Motor neuron (in vitro differentiated cells): ENCODE results near the gene MAPK8. TPM values are rescaled to one million over a fixed set of nuclear protein-coding genes. Genes with fewer than 3 reads are reported as not detected.
"Not testable (repeated sequence)": the region's sequence is repeated elsewhere in the genome, so short reads cannot be mapped to it uniquely, and the experiment has no call there.

Experiments used
- ATAC-seq, 8 experiments: fragments of 200-7000 bp; cut with Tn5 transposase; replicated peaks in 6 of 8; 2 replicates each; pipeline ENCODE4 v1.8.0; 2021; ENCODE audit warnings: mild to moderate bottlenecking in 8 of 8, moderate library complexity in 8 of 8
- H3K27ac ChIP-seq, 2 donors: fragments of 250-450 bp; sonication (Bioruptor Pico); 2 replicates each; pipeline ENCODE4 v1.9.0; 2021; ENCODE audit warnings: antibody characterized with exemption in 2 of 2, mild to moderate bottlenecking in 2 of 2, moderate library complexity in 1 of 2
- H3K4me1 ChIP-seq, 2 donors: fragments of 250-450 bp; sonication (Bioruptor Pico); replicated peaks in 1 of 2; 2 replicates each; pipeline ENCODE4 v1.6.1; 2021; ENCODE audit warnings: antibody characterized with exemption in 2 of 2, mild to moderate bottlenecking in 2 of 2, moderate library complexity in 1 of 2
- H3K4me3 ChIP-seq, 5 donors: fragments of 250-450 bp; sonication (Bioruptor Pico); 2 replicates each; pipeline ENCODE4 v1.9.0; 2021; ENCODE audit warnings: antibody characterized with exemption in 5 of 5, mild to moderate bottlenecking in 5 of 5, moderate library complexity in 4 of 5
- WGBS, 10 experiments: fragments of 450-650 bp; shearing (Covaris generic); methylation state at CpG; one replicate each; pipeline ENCODE4 v1.0.0; 2022; 5-methylcytosine and 5-hydroxymethylcytosine counted together
- in situ Hi-C, 9 experiments: fragments of 400-800 bp; cut with MboI; loops; one replicate each; pipeline ENCODE4 v1.15.0; 2021; ENCODE audit warnings: low sequenced_read_pairs in 9 of 9, low pct_unique_long_range_greater_than_20kb in 2 of 9; ENCODE audit not compliant: unreplicated experiment in 9 of 9
- total RNA-seq, 8 experiments: library from RNA; unstranded; fragments of 300-600 nt; gene quantifications; 2 replicates each; pipeline versions ENCODE4 v1.2.3 to v1.2.4, GENCODE V29; 2022

MAPK8 gene
- 100 to 1,000 TPM in 2 of 8 experiments, 10 to 100 TPM in 6; 21.2 to 122 (median 68.1) TPM for total RNA-seq

- Histone ChIP-seq H3K4me1 (peaks cover 4 to 17% of the 10 kb centered on the region in 2 donors), H3K4me3 (peak within 1 kb of the TSS; percentile 84 to 96 (median 92)), H3K27ac (peak within 1 kb of the TSS; percentile 96 to 98)
- in situ Hi-C loops, result no loop called here
- WGBS, 10 experiments, result no CpG with 5 or more reads among the region's 86 CpGs
- peak; percentile 86 to 93 (median 90) for ATAC-seq
Observed at GRCh38 chr10:48306265-48306869, at the start of gene MAPK8. Gene MAPK8, plus strand, starts transcription at chr10:48306677. Its CDS starts 94,984 bp downstream, at chr10:48401661.

- in situ Hi-C loops, result no loop called here
- no peak overlapping the region for H3K4me3 ChIP-seq
- 47 to 100% (median 86%) methylated on average over 1 to 3 of the region's 3 CpGs; no CpG with 5 or more reads in 1 of the 10 experiments for WGBS, 10 experiments
- no peak for ATAC-seq
- H3K4me1 ChIP-seq, result peaks cover 5 to 8% of the 10 kb centered on the region in 2 donors
- no peak overlapping the region for H3K27ac ChIP-seq
Observed at GRCh38 chr10:48257407-48257961, 49.0 kb upstream of the MAPK8 start.

DNA sequence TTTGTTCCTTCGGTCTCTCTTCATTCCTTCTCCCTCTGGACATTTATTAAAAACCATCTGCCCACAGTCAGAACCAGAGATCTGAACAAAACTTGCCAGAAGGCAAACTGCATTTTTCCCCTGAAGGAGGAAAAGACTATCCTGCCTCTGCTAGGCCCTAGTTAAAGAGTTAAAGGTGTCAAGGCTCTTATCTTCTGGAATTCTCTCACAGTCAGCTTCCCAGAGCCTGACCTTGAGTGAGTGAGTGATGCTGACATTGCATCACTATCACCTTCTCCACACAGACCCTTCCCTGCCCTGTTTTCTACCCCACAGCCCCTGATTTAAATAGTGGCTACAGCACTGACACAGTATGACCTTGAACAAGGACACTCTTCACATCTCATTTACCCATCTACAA, 48.4 kb upstream of the MAPK8 start:
- ATAC-seq, result peak in 3 of 8 experiments; percentile 38 to 61 (median 52)
- H3K4me3 ChIP-seq, result no peak overlapping the region
- H3K4me1 ChIP-seq, result peaks cover 5 to 8% of the 10 kb centered on the region in 2 donors
- H3K27ac ChIP-seq, result no peak overlapping the region
- in situ Hi-C loops, result no loop called here
- 20 to 83% (median 80%) methylated on average over 1 of the region's 1 CpG; no CpG with 5 or more reads in 3 of the 10 experiments for WGBS, 10 experiments

DNA sequence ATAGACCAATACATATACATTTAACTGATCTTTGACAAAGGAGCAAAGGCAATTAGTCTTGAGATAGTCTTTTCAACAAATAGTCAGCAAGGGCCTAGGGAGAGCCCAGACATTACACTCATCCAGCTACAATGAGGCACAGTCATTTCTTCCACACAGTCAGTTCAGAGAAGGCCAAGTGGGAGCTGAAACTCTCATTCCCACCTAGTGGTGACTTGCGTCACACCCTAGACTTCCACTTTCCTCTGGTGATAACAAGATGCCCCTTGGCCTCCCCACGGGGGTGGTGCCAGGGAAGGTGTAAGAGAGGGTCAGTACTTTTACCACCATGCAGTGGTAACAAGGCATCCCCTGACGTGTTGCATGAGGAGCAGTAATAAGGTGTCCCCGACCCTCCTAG, 39.9 kb upstream of the MAPK8 start:
- H3K4me3 ChIP-seq, result no peak overlapping the region
- in situ Hi-C loops, result no loop called here
- no peak for ATAC-seq
- WGBS, 10 experiments, result 67 to 100% (median 87%) methylated on average over 2 to 3 of the region's 4 CpGs; no CpG with 5 or more reads in 6 of the 10 experiments
- no peak overlapping the region for H3K27ac ChIP-seq
- H3K4me1 ChIP-seq, result peaks cover 6 to 7% of the 10 kb centered on the region in 2 donors

DNA sequence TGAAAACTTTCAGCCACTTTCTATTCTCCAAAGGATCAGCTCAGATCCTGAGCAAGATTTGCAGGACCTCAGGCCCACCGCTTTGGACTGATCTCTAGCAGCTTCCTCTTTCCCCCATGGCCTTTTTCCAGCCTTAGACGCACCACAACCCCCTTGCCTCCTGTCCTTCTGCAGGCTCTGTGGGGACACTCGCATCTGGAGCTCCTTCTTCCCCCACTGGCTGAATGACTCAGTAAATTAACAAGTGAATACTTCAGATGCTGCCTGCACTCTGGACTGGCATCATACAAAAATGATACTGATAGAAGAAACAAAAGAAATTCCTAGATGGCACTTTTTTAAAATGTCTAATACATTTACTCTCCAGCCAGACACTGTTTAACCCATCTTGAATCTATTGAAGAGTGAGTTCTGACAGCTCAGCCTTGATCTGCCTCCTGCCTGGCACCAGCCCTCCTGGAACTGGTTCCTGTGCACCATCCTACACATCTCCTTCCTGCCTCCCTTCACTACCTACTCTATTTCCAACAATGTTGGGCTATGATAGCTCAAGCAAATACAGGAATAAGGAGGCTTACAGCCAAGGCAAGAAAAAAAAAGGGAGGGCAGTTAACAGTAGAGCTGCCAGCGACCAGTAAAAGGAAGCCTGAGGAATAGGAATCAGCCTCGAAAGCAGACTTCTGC, 35.3 kb upstream of the MAPK8 start:
- Histone ChIP-seq H3K4me3 (no peak overlapping the region), H3K27ac (no peak overlapping the region), H3K4me1 (peaks cover 9 to 11% of the 10 kb centered on the region in 2 donors)
- 40 to 80% (median 67%) methylated on average over 1 to 5 of the region's 5 CpGs; no CpG with 5 or more reads in 1 of the 10 experiments for WGBS, 10 experiments
- ATAC-seq, result peak in 6 of 8 experiments; percentile 14 to 64 (median 40)
- in situ Hi-C loops, result no loop called here

DNA sequence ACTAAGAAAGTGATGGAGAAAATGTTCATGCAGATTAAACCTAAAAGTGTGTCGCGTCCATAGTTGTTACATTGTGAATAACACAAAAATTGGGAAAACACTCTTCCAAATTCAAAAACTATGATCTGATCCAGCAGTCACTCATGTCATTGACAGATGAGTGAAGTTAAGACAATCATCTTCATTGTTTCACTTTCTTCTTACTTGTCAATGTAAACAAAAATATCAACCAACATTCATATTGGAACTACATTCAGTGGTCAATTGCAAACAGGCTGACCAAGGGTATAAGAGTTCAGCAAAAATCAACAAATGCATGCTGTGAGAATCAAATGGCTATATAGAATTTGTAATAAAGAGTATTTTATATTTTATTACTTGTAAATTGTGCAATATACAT, 33.8 kb upstream of the MAPK8 start:
- ATAC-seq, result no peak
- Histone ChIP-seq H3K4me3 (no peak overlapping the region), H3K4me1 (peaks cover 9 to 11% of the 10 kb centered on the region in 2 donors), H3K27ac (no peak overlapping the region)
- in situ Hi-C loops, result no loop called here
- WGBS, 10 experiments, result 71 to 100% (median 90%) methylated on average over 2 of the region's 2 CpGs; no CpG with 5 or more reads in 4 of the 10 experiments

DNA sequence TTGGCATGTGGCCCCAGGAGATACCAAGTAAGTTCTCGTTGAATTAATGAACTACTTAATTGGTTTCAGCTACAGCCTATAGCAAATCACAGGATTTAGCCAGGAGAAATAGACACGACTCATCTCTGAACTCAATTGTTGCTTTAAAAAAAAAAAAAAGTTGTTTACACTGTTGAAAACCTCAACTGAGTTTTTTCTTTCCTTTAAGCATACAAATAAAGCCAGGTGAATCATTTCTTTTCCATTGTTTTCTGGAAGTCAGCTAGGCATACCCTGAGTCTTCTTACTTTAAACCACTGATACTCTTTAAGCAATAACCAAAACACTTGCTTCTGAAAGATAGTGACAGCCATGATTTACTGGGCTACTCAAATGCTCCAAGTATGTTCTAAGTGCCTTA, 32.7 kb upstream of the MAPK8 start:
- no peak overlapping the region for H3K27ac ChIP-seq
- ATAC-seq, result no peak
- 14 to 100% (median 82%) methylated on average over 1 to 2 of the region's 2 CpGs; no CpG with 5 or more reads in 1 of the 10 experiments for WGBS, 10 experiments
- no peak overlapping the region for H3K4me3 ChIP-seq
- in situ Hi-C loops, result no loop called here
- peaks cover 9 to 11% of the 10 kb centered on the region in 2 donors for H3K4me1 ChIP-seq

DNA sequence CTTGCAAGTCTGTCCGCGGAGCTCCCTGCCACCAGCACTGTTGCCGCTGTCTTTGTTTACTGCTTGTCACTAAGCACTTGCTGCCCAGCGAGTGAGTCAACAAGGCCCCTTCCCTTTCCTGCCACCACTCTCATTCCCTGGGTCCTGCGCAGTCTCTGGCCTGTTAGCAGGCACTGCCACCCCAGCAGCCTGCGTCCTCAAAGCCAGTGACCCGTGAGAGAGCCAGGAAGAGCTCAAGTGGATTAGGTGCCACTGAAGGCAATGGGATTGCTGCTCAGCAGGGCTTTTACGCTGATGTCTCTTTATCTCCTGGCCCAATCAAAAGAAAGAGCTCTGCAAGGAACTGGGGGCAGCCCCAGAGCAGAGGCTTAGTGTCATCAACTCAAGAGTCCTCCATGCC, 31.8 kb upstream of the MAPK8 start, which contains the start of gene FRMPD2:
FRMPD2 (minus strand) TSS at position 61 of the 400 bp plus-strand sequence. CDS start 129 bp downstream, outside the sequence.
- no peak within 1 kb of the TSS for H3K4me3 ChIP-seq

GRCh38 chr10:48277093-48277492, 29.4 kb upstream of the MAPK8 start:
- Histone ChIP-seq H3K4me3 (no peak overlapping the region), H3K4me1 (no peaks in the 10 kb centered on the region), H3K27ac (no peak overlapping the region)
- ATAC-seq, result no peak
- 33 to 100% (median 88%) methylated on average over 1 of the region's 1 CpG; no CpG with 5 or more reads in 2 of the 10 experiments for whole genome bisulfite sequencing, 10 experiments
- in situ Hi-C loops, result loop anchor here in 1 of 9 experiments (25.0 kb wide), 1 partner anchor 1715 kb away; the partner anchor contains the start of gene GPRIN2

More for the DNA sequence above, 31.8 kb upstream of the MAPK8 start, which contains the start of gene FRMPD2:
- in situ Hi-C loops, result loop anchor here in 1 of 9 experiments (25.0 kb wide), 1 partner anchor 1712 kb away; the partner anchor contains the start of gene GPRIN2
- Histone ChIP-seq H3K27ac (no peak within 1 kb of the TSS), H3K4me1 (peaks cover 9 to 11% of the 10 kb centered on the region in 2 donors)
- peak in 3 of 8 experiments; percentile 16 to 75 (median 33) for ATAC-seq
- WGBS, 10 experiments, result 60 to 83% (median 79%) methylated on average over 1 to 6 of the region's 8 CpGs; no CpG with 5 or more reads in 6 of the 10 experiments

DNA sequence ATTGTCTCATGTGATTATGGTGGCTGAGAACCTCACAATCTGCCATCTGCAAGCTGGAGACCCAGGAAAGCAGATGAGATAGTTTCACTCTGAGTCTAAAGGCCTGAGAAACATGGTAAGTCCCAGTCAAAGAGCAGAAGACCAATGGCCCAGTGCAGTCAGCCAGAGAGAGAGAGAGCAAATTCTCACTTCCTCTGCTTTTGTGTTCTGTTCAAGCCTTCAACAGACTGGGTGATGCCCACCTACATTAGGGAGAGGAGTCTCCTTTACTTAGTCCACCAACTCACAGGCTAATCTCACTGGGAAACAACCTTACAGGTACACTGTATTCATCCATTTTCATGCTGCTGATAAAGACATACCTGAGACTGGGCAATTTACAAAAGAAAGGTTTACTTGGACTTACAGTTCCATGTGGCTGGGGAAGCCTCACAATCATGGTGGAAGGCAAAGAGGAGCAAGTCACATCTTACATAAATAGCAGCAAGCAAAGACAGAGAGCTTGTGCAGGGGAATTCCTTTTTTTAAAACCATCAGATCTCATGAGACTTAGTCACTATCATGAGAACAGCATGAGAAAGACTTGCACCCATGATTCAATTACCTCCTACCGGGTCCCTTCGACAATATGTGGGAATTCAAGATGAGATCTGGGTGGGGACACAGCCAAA, 27.3 kb upstream of the MAPK8 start:
- ATAC-seq, result no peak
- WGBS, 10 experiments, result 33 to 83% (median 40%) methylated on average over 1 to 2 of the region's 2 CpGs; no CpG with 5 or more reads in 7 of the 10 experiments
- in situ Hi-C loops, result loop anchor here in 1 of 9 experiments (25.0 kb wide), 1 partner anchor 1717 kb away; the partner anchor contains the start of gene GPRIN2

GRCh38 chr10:48281697-48282096, 24.8 kb upstream of the MAPK8 start:
- H3K4me1 ChIP-seq, H3K27ac ChIP-seq, H3K4me3 ChIP-seq, ATAC-seq: not testable (repeated sequence)
- 16 to 100% (median 56%) methylated on average over 1 to 4 of the region's 4 CpGs; no CpG with 5 or more reads in 1 of the 10 experiments for WGBS, 10 experiments
- in situ Hi-C loops, result loop anchor here in 1 of 9 experiments (25.0 kb wide), 1 partner anchor 1719 kb away; the partner anchor contains the start of gene GPRIN2

More for the DNA sequence above, 27.3 kb upstream of the MAPK8 start:
- H3K27ac ChIP-seq, result no peak overlapping the region
- H3K4me3 ChIP-seq, result no peak overlapping the region
- H3K4me1 ChIP-seq, result no peaks in the 10 kb centered on the region

DNA sequence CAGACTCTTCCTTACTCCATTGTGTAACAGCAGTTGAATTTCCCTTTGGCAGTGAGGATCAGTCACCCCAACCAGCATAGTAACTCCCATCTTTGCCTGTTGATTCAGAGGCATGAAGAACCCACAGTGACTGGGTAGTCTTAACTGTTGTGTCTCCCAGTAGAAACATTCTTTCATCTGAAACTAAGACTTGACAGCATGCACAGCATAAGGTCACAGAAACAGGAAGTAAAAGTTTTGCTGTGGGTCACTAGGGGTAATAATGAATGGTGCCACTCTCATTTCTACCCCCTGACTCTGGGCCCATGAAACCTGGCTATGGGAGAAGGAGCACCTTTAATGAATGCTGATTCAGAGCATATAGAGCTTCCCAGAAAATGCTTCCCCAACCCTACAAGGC, 23.6 kb upstream of the MAPK8 start:
- in situ Hi-C loops, result loop anchor here in 1 of 9 experiments (25.0 kb wide), 1 partner anchor 1721 kb away; the partner anchor contains the start of gene GPRIN2
- Histone ChIP-seq H3K4me3 (no peak overlapping the region), H3K27ac (no peak overlapping the region), H3K4me1 (peaks cover 0 to 14% of the 10 kb centered on the region in 2 donors)
- ATAC-seq, result no peak
